CD4-positive, alpha-beta T cell treated with Interleukin-10 for 1 hour (primary cell): ENCODE results near the gene PACSIN1.

Experiments
- DNase-seq: peaks from one replicate; pipeline ENCODE4 v3.0.0-alpha.2; 2020

The PACSIN1 gene

DNA sequence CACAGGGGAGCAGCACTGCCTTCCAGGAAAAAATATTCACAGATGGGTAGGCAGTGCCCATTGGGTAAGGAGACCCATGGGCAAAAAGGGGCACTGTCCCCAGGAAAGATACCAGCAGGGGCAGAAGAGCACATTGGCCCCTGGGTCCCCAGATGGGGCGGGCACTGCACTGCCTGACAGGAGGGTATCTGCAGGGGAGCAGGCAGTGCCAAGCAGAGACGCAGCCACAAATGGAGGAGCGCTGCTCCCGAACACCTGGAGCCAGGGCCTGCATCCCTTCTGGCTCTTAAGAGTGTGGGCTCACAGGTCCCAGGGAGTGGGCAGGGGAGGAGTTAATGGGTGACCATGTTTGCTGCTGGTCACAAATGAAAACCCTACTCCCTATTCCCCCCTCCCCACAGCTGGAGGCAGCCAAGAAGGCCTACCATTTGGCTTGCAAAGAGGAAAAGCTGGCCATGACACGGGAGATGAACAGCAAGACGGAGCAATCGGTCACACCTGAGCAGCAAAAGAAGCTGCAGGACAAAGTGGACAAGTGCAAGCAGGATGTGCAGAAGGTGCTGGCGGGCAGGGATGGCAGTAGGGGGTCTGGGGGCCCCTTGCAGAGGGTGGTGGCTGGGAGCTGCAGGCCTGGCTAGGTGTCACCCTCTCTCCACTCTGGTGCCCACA lies 63.3 kb downstream of the PACSIN1 start:
- no peak for DNase-seq

DNA sequence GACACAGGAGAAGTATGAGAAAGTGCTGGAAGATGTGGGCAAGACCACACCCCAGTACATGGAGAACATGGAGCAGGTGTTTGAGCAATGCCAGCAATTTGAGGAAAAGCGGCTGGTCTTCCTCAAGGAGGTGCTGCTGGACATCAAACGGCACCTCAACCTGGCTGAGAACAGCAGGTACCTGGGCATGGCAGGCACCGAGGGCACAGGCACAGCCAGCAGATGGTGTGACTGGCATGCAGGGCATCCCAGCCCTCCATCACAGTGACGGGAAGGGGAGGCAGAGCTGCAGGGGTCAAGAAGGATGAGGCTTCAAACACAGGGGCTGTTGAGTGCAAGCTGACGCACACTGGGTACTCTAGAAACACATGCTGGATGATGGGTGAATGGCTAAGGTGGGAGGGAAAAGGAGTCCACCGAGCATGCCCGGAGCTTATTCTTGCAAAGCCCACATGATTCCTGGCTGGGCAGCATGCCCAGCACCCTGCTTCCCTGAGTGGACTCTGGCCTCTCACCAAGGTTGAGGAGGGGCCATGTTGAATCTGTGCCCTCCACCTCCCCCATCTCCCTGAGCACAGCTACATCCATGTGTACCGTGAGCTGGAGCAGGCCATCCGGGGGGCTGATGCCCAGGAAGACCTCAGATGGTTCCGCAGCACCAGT lies 63.9 kb downstream of the PACSIN1 start:
- no peak for DNase-seq

DNA sequence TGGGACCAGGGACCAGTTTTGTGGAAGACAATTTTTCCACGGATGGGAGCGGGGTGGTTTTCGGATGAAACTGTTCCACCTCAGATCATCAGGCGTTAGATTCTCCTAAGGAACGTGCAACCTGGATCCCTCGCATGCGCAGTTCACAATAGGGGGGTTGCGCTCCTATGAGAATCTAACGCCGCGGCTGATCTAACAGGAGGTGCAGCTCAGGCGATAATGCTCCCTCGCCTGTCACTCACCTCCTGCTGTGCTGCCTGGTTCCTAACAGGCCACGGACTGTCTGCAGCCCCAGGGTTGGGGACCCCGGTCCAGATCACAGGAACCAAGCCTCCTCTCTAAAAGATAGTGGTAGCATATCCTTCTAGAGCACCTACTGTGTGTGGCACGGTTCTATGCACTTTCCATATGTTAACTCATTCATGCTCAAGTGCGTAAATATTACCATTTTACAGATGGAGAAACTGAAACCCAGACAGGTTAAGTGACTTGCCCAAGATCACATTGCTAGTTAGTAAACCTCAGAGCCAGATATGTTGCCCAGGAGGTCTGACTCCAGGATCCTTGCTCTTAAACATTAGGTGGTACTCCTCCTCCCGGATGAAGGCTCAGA lies 65.0 kb downstream of the PACSIN1 start:
- DNase-seq = no peak

- peak; percentile 24 for DNase-seq
These were observed 65.8 kb downstream of the PACSIN1 start for GRCh38 chr6:34531580-34532201.

DNA sequence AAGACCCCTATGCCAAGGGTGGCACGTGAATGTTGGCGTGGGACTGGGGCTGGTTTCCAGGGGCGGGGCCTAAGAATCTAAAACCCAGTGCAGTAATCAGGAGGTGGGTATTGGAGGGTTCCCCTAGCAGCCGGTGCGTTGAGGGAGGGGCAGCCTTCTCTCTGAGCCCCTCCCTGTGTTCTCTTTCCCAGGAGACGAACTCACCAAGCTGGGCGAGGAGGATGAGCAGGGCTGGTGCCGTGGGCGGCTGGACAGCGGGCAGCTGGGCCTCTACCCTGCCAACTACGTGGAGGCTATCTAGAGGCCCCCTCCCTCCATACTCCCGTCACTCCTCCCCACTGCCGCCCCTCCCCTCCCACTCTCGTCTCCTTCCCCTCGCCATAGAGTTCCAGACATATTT lies 66.4 kb downstream of the PACSIN1 start:
- no peak for DNase-seq

DNA sequence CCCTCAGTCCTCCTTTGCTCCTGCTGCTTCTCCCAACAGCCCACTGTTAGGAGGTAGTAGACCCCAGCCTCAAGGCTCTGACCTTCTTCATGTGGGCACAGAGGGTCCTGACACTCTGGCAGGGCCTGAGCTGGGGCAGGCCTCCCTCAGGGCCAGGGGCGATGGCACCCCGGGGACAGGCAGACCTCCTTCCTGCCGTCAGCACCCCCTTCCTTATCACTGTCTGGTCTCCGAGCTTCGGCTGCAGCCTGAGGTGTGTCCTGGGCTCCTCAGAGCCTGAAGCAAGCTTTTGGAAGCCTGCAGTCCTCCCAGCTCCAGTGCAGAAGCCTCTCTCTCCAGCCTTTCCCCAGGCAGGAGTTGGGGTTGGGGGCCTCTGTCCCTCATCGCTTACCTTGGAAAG lies 68.3 kb downstream of the PACSIN1 start:
- no peak for DNase-seq

- DNase-seq = no peak
These were observed 68.8 kb downstream of the PACSIN1 start for GRCh38 chr6:34534656-34535055.

DNA sequence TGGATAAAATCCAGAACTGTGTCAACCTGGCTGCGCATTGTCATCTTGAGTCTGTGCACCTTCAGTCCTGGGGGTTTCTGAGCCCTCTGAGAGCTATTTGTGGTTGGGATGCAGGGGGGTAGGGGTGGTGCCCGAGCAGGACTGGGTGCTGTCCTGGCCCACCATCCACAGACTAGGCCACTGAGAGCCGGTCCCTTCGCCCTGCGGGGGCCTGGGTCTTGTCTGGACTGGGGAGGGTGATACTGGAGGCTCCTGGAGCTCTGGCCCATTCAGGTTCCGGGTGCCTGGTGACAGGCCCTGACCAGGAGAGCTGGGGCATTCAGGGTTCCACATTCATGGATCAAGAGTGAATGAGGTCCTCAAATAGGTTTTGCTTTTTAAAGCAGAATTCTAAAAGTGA lies 69.3 kb downstream of the PACSIN1 start:
- DNase-seq = no peak

DNA sequence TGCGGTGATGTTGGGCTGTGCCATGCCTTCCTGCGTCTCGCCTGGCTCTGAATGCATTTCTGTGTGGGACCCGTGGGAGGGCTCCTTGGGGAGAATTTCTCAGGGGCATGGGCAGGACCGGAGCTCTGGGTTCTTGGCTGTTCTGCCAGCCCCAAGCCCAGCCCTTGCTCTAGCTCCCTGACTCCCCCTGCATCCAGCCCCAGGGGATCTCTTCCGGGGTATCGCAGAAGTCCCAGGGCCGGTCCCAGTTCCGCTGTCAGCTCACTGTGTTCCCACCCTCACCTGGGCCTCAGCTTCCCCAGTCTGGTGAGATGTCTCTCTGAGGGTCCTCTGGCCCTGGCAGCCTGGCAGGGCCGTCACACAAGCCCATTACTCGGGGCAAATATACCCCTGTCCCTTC lies 69.8 kb downstream of the PACSIN1 start:
- DNase-seq = no peak

GRCh38 chr6:34536251-34536958 lies 70.5 kb downstream of the PACSIN1 start:
- DNase-seq = no peak

GRCh38 chr6:34536959-34537848 lies 71.3 kb downstream of the PACSIN1 start:
- no peak for DNase-seq

DNA sequence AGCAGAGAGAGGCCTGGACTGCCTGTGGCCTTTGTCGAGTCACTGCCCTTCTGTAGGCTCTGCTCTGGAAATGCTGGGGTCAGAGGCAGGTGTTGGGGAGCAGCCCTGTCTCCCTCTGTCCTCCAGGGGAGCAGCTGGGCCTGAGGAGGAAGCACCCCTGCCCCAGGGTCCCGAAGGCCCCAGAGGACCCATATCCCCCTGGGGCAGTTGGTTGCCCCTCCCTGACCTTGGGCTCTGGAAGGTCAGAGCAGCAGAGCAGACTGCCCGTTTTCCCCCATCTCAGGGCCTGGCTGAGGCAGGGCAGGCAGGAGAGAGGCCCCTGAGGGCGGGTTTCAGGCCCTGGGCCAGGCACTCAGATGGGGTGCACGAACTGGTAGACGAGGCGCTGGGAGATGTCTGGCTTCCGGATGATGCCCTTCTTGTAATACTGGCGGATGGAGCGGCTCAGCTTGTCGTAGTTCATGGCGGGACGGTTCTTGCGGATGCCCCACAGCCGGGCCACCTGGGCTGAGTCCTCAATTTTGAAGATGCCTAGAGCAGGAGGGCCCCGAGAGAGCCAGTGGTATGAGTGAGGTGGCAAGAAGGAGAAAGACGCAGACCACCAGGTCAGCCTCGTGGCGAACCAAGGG lies 72.2 kb downstream of the PACSIN1 start:
- no peak for DNase-seq

GRCh38 chr6:34538581-34538980 lies 72.7 kb downstream of the PACSIN1 start:
- no peak for DNase-seq

- no peak for DNase-seq
These were observed 73.3 kb downstream of the PACSIN1 start for GRCh38 chr6:34539181-34539580.

DNA sequence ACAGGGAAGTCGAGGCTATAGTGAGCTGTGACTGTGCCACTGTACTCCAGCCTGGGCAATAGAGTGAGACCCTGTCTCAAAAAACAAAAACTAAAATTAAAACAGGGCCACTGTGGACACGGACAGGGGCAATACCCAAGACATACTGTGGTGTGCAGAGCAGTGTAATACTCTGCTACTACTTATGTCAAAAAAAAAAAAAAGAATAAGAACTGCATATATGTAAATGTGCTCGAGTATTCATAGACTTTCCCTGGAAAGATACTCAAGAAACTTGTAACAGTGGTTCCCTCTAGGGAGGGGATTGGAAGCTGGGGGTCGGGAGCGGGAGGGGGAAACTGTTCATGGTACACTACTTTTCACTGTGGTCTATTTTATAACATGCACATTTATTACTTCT lies 74.3 kb downstream of the PACSIN1 start:
- DNase-seq = no peak

DNA sequence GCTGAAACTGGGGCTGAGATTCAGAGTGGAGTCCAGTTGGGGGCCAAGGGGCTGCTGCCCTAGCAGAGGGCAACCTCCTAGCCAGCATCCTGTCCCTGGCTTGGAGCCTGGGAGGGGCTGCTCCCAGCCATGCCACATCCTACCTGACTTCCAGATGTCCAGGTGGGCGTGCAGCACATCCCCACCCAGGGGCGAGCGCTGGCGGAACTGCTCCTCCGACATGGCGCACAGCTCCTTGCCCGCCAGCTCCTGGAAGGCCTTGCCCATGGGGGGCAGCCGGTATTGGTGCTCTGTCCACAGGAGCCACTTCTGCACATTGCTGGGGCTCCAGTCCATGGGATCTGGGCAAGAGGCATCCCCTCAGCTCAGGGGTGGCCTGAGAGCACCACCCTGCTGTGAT lies 75.0 kb downstream of the PACSIN1 start:
- no peak for DNase-seq

DNA sequence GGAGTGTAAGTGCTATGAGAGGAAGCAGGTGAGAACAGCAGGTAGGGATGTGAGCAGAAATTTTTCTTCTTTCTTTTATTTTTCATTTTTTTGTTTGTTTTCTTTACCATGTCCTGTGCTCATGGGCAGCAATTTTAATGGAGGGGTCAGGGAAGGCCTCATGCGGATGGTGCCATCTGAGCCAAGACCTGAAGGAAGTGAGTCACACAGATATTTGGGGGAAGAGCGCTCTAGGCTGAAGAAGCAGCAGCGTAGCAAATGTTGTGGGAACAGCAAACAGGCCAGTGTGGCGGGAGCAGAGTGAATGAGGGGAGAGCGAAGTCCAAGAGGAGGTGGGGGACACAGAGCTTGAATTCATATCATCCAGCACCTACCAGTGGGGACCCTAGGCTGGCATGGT lies 77.5 kb downstream of the PACSIN1 start:
- no peak for DNase-seq

- DNase-seq = no peak
These were observed 78.3 kb downstream of the PACSIN1 start for GRCh38 chr6:34544052-34544604.

DNA sequence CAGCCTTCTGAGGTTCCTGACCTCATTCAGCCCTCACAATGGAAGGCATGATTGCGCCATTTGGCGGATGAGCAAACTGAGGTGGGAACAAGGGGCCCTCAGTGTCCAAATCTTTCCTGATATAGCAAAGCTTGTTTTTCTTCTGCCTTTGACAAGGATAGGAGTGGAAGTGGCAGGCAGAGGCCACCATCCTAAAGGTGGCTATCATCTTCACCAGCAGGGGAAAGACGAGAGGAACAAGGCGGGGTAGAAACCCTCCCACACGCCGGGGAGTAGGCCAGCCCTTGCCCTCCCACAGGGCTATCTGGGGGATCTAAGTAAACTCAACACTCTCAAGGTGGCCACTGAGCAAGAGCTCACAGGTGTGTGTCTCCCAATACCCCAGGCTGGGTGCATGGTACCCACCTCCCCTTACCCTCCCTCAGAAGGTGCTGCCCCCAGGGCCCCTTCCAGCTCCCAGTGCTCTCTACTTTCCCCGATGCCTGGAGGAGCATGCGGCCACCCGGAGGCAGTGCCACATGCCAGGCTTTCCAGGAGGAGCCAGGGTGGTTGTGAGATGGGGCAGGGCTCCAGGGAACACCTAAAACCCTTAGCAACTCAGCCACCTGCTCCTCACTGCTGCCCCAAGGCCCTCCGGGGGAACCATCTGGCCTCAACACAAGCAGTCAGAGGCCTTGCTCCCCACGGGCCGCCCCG lies 79.0 kb downstream of the PACSIN1 start:
- no peak for DNase-seq

GRCh38 chr6:34546551-34547321 lies 80.9 kb downstream of the PACSIN1 start:
- no peak for DNase-seq
